ENCODE measurements around the gene ERP44.
A peak's percentile ranks its signal among the peaks of the same experiment; 100 is the strongest.
"Not testable (repeated sequence)": the region's sequence is repeated elsewhere in the genome, so short reads cannot be mapped to it uniquely, and the experiment has no call there.

Gene ERP44

DNA sequence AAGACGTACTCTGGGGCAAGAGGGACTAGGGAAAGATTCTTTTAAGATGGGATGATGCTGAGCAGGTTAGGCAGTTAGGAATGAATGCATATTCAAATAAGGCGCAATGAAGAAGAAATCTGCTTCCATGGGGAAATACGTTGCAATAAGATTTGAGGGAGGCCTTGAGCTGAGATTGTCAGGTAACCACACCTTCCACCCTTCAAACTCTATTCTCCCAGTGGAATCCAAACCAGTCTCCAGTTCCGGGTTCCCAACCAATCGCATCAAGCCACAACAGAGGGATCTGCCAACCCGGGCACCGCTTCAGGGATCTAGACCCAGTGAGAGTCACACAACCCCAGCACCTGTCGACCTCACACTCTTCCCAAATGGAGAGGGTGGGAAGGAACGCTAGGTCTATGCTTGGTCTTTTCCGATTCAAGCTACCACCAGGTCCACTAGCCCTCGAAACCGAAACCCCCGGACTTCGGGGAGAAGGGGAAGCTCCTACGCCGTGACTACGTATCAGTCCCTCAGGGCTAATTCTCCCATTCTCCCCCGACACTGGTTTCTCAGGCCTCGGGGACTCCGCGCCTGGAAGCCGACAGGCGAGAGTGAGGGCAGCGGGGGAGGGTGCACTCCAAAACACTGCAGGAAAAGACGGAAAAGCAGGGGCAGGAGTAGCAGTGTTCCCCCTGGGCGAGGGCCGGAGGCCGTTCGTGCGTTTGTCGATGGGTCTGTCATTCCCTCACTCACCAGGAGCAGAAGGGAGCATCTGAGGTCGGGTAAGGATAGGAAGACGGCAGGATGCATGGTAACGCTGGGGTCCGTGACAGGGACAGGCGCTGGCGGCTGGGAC is 534 bp downstream of the ERP44 start:
- H3K9ac ChIP-seq (ENCODE audit: low read length) = peak overlapping the region; percentile 98
- peak overlapping the region; percentile 99 for H3K4me3 ChIP-seq (ENCODE audit: low read length)
- H3K36me3 ChIP-seq (ENCODE audit: control insufficient read depth, insufficient read depth, low read length) = no peaks in the 10 kb centered on the region
- no peaks in the 10 kb centered on the region for H3K27me3 ChIP-seq (ENCODE audit: control insufficient read depth, insufficient read depth, low read length)
- H3K4me1 ChIP-seq (ENCODE audit: control insufficient read depth, insufficient read depth, low read length) = peaks cover 35% of the 10 kb centered on the region
- no peaks in the 10 kb centered on the region for H3K9me3 ChIP-seq (ENCODE audit: control insufficient read depth, low read length)

DNA sequence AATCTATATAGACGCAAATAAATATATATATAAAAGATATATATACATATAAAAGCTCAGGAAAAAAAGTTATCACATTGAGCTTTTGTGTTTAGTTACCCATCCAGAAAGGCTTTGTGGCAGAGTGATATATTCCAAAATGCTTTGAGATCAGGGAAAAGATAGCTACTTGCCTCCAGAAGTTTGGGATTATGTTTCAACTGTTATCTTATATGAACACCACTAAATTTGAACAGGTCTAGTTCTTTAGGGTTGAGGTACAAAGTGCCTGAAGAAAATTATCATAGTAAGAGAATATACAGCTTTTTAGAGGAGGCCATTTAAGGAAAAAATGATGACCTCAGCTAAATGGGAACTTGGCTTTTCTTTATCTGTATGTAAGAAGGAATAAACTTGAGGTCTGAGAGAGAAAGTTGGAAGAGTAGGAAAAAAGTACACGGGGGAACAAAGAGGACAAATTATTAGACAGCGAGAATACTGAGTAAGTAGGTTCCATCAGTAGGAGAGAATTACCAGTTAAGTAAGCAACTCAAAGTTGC is 2.4 kb downstream of the ERP44 start:
- H3K4me3 ChIP-seq (ENCODE audit: low read length) = no peak overlapping the region
- H3K9me3 ChIP-seq (ENCODE audit: control insufficient read depth, low read length) = no peaks in the 10 kb centered on the region
- H3K36me3 ChIP-seq (ENCODE audit: control insufficient read depth, insufficient read depth, low read length) = no peaks in the 10 kb centered on the region
- H3K27me3 ChIP-seq (ENCODE audit: control insufficient read depth, insufficient read depth, low read length) = no peaks in the 10 kb centered on the region
- H3K4me1 ChIP-seq (ENCODE audit: control insufficient read depth, insufficient read depth, low read length) = peaks cover 35% of the 10 kb centered on the region
- no peak overlapping the region for H3K9ac ChIP-seq (ENCODE audit: low read length)

GRCh38 chr9:100094411-100094810 is 4.4 kb downstream of the ERP44 start:
- H3K36me3 ChIP-seq (ENCODE audit: control insufficient read depth, insufficient read depth, low read length); H3K4me3 ChIP-seq (ENCODE audit: low read length); H3K9me3 ChIP-seq (ENCODE audit: control insufficient read depth, low read length); H3K27me3 ChIP-seq (ENCODE audit: control insufficient read depth, insufficient read depth, low read length); H3K9ac ChIP-seq (ENCODE audit: low read length): not testable (repeated sequence)
- H3K4me1 ChIP-seq (ENCODE audit: control insufficient read depth, insufficient read depth, low read length) = peaks cover 28% of the 10 kb centered on the region

DNA sequence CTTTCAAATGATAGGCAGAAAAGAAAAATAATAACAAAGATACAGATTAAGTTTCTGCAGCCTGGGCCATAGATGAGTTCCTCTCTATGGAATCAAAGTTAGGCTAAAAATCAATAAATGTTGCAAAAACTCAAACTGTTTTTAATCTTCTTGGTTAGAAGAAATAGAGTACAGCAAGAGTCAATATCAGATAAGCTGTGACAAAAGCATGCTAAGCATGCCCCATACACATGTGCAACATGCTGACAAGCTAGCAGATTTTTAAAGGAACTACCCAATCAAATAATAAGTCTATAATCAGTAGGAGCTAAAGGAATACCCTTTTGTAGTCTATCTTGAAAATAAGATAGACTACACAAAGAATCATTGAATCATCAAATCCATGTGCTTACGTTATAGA is 6.7 kb downstream of the ERP44 start:
- Histone ChIP-seq H3K4me3 (ENCODE audit: low read length) (no peak overlapping the region), H3K4me1 (ENCODE audit: control insufficient read depth, insufficient read depth, low read length) (peaks cover 22% of the 10 kb centered on the region), H3K9me3 (ENCODE audit: control insufficient read depth, low read length) (no peaks in the 10 kb centered on the region), H3K9ac (ENCODE audit: low read length) (no peak overlapping the region), H3K27me3 (ENCODE audit: control insufficient read depth, insufficient read depth, low read length) (no peaks in the 10 kb centered on the region), H3K36me3 (ENCODE audit: control insufficient read depth, insufficient read depth, low read length) (no peaks in the 10 kb centered on the region)

GRCh38 chr9:100091650-100092049 is 7.2 kb downstream of the ERP44 start:
- no peaks in the 10 kb centered on the region for H3K27me3 ChIP-seq (ENCODE audit: control insufficient read depth, insufficient read depth, low read length)
- no peaks in the 10 kb centered on the region for H3K9me3 ChIP-seq (ENCODE audit: control insufficient read depth, low read length)
- H3K36me3 ChIP-seq (ENCODE audit: control insufficient read depth, insufficient read depth, low read length) = no peaks in the 10 kb centered on the region
- H3K9ac ChIP-seq (ENCODE audit: low read length) = no peak overlapping the region
- H3K4me1 ChIP-seq (ENCODE audit: control insufficient read depth, insufficient read depth, low read length) = peaks cover 19% of the 10 kb centered on the region
- H3K4me3 ChIP-seq (ENCODE audit: low read length) = no peak overlapping the region

- peaks cover 12% of the 10 kb centered on the region for H3K4me1 ChIP-seq (ENCODE audit: control insufficient read depth, insufficient read depth, low read length)
Observed at GRCh38 chr9:100090880-100091279, 7.9 kb downstream of the ERP44 start.

DNA sequence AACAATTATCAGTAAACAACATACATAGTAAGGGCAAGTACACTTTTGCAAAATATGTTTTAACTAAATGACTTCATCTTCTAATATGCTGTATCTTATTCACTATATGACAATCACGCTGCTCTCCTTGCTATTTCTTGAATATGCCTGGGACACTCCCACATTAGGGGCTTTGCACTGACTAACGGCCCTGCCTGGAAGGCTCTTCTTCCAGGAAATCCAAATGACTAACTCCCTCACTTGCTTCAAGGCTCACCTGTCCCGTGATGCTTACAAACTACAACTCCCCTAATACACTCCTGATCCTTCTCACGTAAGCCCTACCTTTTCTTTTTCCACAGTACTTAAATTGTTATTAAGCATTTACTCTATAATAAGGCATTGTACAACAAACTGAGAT is 10.6 kb downstream of the ERP44 start:
- H3K27me3 ChIP-seq (ENCODE audit: control insufficient read depth, insufficient read depth, low read length) = no peaks in the 10 kb centered on the region
- H3K9me3 ChIP-seq (ENCODE audit: control insufficient read depth, low read length) = no peaks in the 10 kb centered on the region
- H3K4me3 ChIP-seq (ENCODE audit: low read length) = no peak overlapping the region
- peaks cover 4% of the 10 kb centered on the region for H3K4me1 ChIP-seq (ENCODE audit: control insufficient read depth, insufficient read depth, low read length)
- no peaks in the 10 kb centered on the region for H3K36me3 ChIP-seq (ENCODE audit: control insufficient read depth, insufficient read depth, low read length)
- H3K9ac ChIP-seq (ENCODE audit: low read length) = no peak overlapping the region

More at GRCh38 chr9:100090880-100091279, 7.9 kb downstream of the ERP44 start:
- Histone ChIP-seq H3K27me3 (ENCODE audit: control insufficient read depth, insufficient read depth, low read length) (no peaks in the 10 kb centered on the region), H3K4me3 (ENCODE audit: low read length) (no peak overlapping the region), H3K36me3 (ENCODE audit: control insufficient read depth, insufficient read depth, low read length) (no peaks in the 10 kb centered on the region), H3K9me3 (ENCODE audit: control insufficient read depth, low read length) (no peaks in the 10 kb centered on the region), H3K9ac (ENCODE audit: low read length) (no peak overlapping the region)

GRCh38 chr9:100087218-100087617 is 11.6 kb downstream of the ERP44 start:
- Histone ChIP-seq H3K27me3 (ENCODE audit: control insufficient read depth, insufficient read depth, low read length) (no peaks in the 10 kb centered on the region), H3K36me3 (ENCODE audit: control insufficient read depth, insufficient read depth, low read length) (no peaks in the 10 kb centered on the region), H3K4me1 (ENCODE audit: control insufficient read depth, insufficient read depth, low read length) (peaks cover 4% of the 10 kb centered on the region), H3K9ac (ENCODE audit: low read length) (no peak overlapping the region), H3K4me3 (ENCODE audit: low read length) (no peak overlapping the region), H3K9me3 (ENCODE audit: control insufficient read depth, low read length) (no peaks in the 10 kb centered on the region)

GRCh38 chr9:100086097-100086635 is 12.6 kb downstream of the ERP44 start:
- no peak overlapping the region for H3K4me3 ChIP-seq (ENCODE audit: low read length)
- peaks cover 4% of the 10 kb centered on the region for H3K4me1 ChIP-seq (ENCODE audit: control insufficient read depth, insufficient read depth, low read length)
- H3K36me3 ChIP-seq (ENCODE audit: control insufficient read depth, insufficient read depth, low read length) = no peaks in the 10 kb centered on the region
- H3K9ac ChIP-seq (ENCODE audit: low read length) = no peak overlapping the region
- H3K9me3 ChIP-seq (ENCODE audit: control insufficient read depth, low read length) = no peaks in the 10 kb centered on the region
- no peaks in the 10 kb centered on the region for H3K27me3 ChIP-seq (ENCODE audit: control insufficient read depth, insufficient read depth, low read length)

- H3K27me3 ChIP-seq (ENCODE audit: control insufficient read depth, insufficient read depth, low read length) = no peaks in the 10 kb centered on the region
- H3K36me3 ChIP-seq (ENCODE audit: control insufficient read depth, insufficient read depth, low read length) = no peaks in the 10 kb centered on the region
- no peaks in the 10 kb centered on the region for H3K9me3 ChIP-seq (ENCODE audit: control insufficient read depth, low read length)
- H3K4me3 ChIP-seq (ENCODE audit: low read length) = no peak overlapping the region
- no peak overlapping the region for H3K9ac ChIP-seq (ENCODE audit: low read length)
- peaks cover 4% of the 10 kb centered on the region for H3K4me1 ChIP-seq (ENCODE audit: control insufficient read depth, insufficient read depth, low read length)
Observed at GRCh38 chr9:100084734-100085133, 14.1 kb downstream of the ERP44 start.

DNA sequence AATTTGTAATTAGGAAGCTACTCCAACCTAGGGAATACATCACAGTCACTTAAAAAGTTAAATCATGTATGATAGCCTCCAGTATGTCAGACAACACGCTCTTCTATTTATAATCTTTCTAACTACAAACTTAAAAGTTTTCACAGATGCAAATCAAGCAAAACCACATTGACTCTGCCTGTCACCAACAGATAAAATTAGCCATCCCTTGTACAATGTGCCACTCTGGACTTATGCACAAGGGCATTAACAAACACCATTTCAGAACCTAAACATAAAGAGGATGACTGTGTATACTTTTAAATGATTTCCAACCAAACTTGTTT is 14.7 kb downstream of the ERP44 start:
- no peaks in the 10 kb centered on the region for H3K27me3 ChIP-seq (ENCODE audit: control insufficient read depth, insufficient read depth, low read length)
- no peaks in the 10 kb centered on the region for H3K9me3 ChIP-seq (ENCODE audit: control insufficient read depth, low read length)
- H3K36me3 ChIP-seq (ENCODE audit: control insufficient read depth, insufficient read depth, low read length) = no peaks in the 10 kb centered on the region
- peaks cover 4% of the 10 kb centered on the region for H3K4me1 ChIP-seq (ENCODE audit: control insufficient read depth, insufficient read depth, low read length)
- H3K9ac ChIP-seq (ENCODE audit: low read length) = no peak overlapping the region
- H3K4me3 ChIP-seq (ENCODE audit: low read length) = no peak overlapping the region

DNA sequence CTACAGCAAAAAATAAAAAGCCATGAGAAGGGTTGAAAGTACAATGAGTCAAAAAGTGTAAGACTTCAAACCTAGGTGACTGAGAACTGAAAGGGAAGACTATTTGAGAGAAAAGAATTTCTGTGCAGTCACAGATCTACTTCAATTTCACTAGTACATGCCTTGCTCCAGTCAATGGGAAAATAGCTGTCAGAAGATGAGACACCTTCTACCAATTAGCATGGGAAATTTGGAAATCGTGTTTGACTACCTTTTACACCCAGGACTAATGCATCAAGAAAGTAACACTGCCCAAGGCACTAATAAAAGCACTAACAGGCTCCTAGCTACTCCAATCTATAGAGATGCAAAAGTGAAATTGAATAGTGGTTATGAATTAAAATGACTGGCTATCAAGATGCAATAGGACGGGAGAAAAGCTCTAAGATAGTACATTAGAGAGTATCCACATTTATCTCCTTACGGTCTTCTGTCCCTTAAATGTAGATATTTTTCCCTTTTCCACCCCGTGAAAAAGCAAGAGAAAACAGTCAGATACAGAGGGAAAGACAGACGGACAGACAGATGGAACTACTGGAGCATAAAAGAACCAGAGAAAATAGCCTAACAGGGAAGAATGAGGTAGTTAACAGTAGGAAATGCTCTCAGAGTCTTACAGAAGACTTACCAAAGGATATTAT is 15.2 kb downstream of the ERP44 start:
- H3K4me3 ChIP-seq (ENCODE audit: low read length) = no peak overlapping the region
- no peaks in the 10 kb centered on the region for H3K27me3 ChIP-seq (ENCODE audit: control insufficient read depth, insufficient read depth, low read length)
- peaks cover 4% of the 10 kb centered on the region for H3K4me1 ChIP-seq (ENCODE audit: control insufficient read depth, insufficient read depth, low read length)
- no peak overlapping the region for H3K9ac ChIP-seq (ENCODE audit: low read length)
- H3K9me3 ChIP-seq (ENCODE audit: control insufficient read depth, low read length) = no peaks in the 10 kb centered on the region
- H3K36me3 ChIP-seq (ENCODE audit: control insufficient read depth, insufficient read depth, low read length) = no peaks in the 10 kb centered on the region
